Erythroblast (primary cell): ENCODE measurements around the gene ALKBH3.

Experiments
- GATA1 ChIP-seq: IDR thresholded peaks from 2 replicates; pipeline ENCODE4 v1.6.1; 2011; ENCODE audit warnings: low read depth, mild to moderate bottlenecking, control low read depth, low read length, moderate library complexity
- POLR2A ChIP-seq: IDR thresholded peaks from 2 replicates; pipeline ENCODE4 v1.6.1; 2011; ENCODE audit warnings: mild to moderate bottlenecking, low read length

DNA sequence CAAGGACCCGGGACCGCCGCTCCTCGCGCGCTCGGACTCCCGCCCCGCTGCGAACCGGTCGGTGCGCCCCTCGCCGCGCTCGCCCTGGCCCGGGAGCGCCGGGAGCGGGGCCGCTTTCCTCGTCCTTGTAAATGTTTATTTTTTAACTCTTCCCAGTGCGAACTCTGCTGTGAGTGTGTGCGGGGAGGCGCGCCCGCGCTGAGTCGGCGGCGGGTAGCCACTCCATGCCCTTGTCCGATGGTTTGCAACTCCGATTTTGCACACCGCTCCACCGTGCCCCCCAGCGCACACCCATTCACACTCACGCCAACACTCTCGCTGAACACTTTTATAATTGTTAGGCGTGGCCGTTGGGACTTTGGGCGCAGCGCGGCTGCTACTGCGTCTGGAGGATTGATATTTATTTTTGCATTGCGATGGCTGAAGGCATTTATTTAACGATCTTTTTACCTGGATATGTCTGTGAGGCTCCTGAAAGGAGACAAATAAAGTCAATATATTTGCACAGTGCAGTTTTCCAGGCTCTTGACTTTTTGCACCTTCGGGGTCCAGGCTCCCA lies 62.8 kb downstream of the ALKBH3 start:
- TF ChIP-seq POLR2A (no peak), GATA1 (no peak)
